A549 treated with AZD9567 at 1 μM for 4 hours (cell line): Measurements from ENCODE around the gene NKAIN4. TPM values are rescaled to one million over a fixed set of nuclear protein-coding genes. Genes with fewer than 3 reads are reported as not detected.

Experiments used
- total RNA-seq: library from RNA; stranded (reverse); fragments of 200-300 nt; extraction: Qiagen RNA extraction; gene quantifications from 5 replicates; pipeline ENCODE4 v1.2.3, GENCODE V29; 2022; ENCODE audit not compliant: insufficient read depth

The NKAIN4 gene
- total RNA-seq, result 3.4 to 6.3 TPM (median 4.4 TPM) in 5 replicates

GRCh38 chr20:63254232-63254605 lies at the start of gene NKAIN4:
NKAIN4 (minus strand) TSS chr20:63254463; CDS start chr20:63254450, 13 bp downstream.

GRCh38 chr20:63292904-63293303 lies 38.6 kb upstream of the NKAIN4 start, which contains the start of gene COL20A1:
COL20A1 (plus strand) TSS chr20:63293186; CDS start chr20:63295108, 1,922 bp downstream.

GRCh38 chr20:63272105-63273058 lies 18.1 kb upstream of the NKAIN4 start, which contains the start of gene ARFGAP1:
ARFGAP1 (plus strand) TSS chr20:63272813; CDS start chr20:63275581, 2,768 bp downstream.

GRCh38 chr20:63235399-63235983 lies 18.8 kb downstream of the NKAIN4 start, which contains the start of gene BIRC7:
BIRC7 (plus strand) TSS chr20:63235905; CDS start chr20:63236097, 192 bp downstream.

GRCh38 chr20:63216041-63216848 lies 38.0 kb downstream of the NKAIN4 start, which contains the start of gene YTHDF1:
YTHDF1 (minus strand) TSS chr20:63216131; CDS start chr20:63215892, 239 bp downstream.

Other genes starting within 250 kb of the NKAIN4 start
- gene BHLHE23, start 247.5 kb downstream of the NKAIN4 start, total RNA-seq, result not detected in 5 replicates
- 46.6 to 51.1 TPM (median 47.0 TPM) in 5 replicates for gene YTHDF1, start 38.3 kb downstream of the NKAIN4 start, total RNA-seq
- gene BIRC7, start 18.6 kb downstream of the NKAIN4 start, total RNA-seq, result 2.3 to 3.6 TPM (median 2.7 TPM) in 4 of 5 replicates, not detected in the other
- 64.0 to 81.6 TPM (median 75.4 TPM) in 5 replicates for gene ARFGAP1, start 18.4 kb upstream of the NKAIN4 start, total RNA-seq
- 0.79 to 1.2 TPM (median 0.96 TPM) in 4 of 5 replicates, not detected in the other for gene COL20A1, start 38.7 kb upstream of the NKAIN4 start, total RNA-seq
- gene CHRNA4, start 106.9 kb upstream of the NKAIN4 start, total RNA-seq, result 0.22 to 0.33 TPM (median 0.26 TPM) in 4 of 5 replicates, not detected in the other
- 0.46 to 0.77 TPM (median 0.50 TPM) in 4 of 5 replicates, not detected in the other for gene KCNQ2, start 218.2 kb upstream of the NKAIN4 start, total RNA-seq
- 120 to 184 TPM (median 152 TPM) in 5 replicates for gene EEF1A2, start 244.6 kb upstream of the NKAIN4 start, total RNA-seq